ENCODE data around the gene IMPG1. TPM values are rescaled to one million over a fixed set of nuclear protein-coding genes. Genes with fewer than 3 reads are reported as not detected.
A peak's percentile ranks its signal among the peaks of the same experiment; 100 is the strongest.

IMPG1 gene
- 0.09 TPM for total RNA-seq
- 0.07 TPM for polyA plus RNA-seq
- long read RNA-seq, donor 1: 0 reads
- long read RNA-seq, donor 2: 0 reads
- long read RNA-seq, donor 3: 0 reads
- long read RNA-seq, donor 4: 0 reads
- long read RNA-seq, donor 5: 0 reads
- long read RNA-seq, donor 6: 0 reads
- long read RNA-seq, donor 7: 0 reads
- long read RNA-seq, donor 8: 0 reads
- long read RNA-seq, donor 9: 0 reads
- long read RNA-seq, donor 10: 0 reads

GRCh38 chr6:76072562-76072961 lies at the start of gene IMPG1:
Gene IMPG1, minus strand, starts transcription at chr6:76072662. Its CDS starts 174 bp downstream, at chr6:76072488.
- DNase-seq (ENCODE audit: low read depth in 6 of 9, low spot score in 9 of 9): no peak
- Histone ChIP-seq H3K36me3 (ENCODE audit: control insufficient read depth in 2 of 2, insufficient read depth in 2 of 2, low read length in 1 of 2) (no peaks in the 10 kb centered on the region), H3K4me1 (ENCODE audit: control insufficient read depth in 2 of 2, insufficient read depth in 2 of 2, low read length in 2 of 2) (no peaks in the 10 kb centered on the region), H3K9me3 (ENCODE audit: control insufficient read depth in 2 of 2, insufficient read depth in 1 of 2, low read length in 1 of 2) (no peaks in the 10 kb centered on the region), H3K27ac (ENCODE audit: low read depth in 1 of 2, low read length in 1 of 2) (no peak within 1 kb of the TSS), H3K4me3 (ENCODE audit: low read length in 2 of 2) (no peak within 1 kb of the TSS), H3K27me3 (ENCODE audit: control insufficient read depth in 2 of 2, insufficient read depth in 1 of 2, low read length in 1 of 2) (no peaks in the 10 kb centered on the region)

GRCh38 chr6:76120302-76120701 lies 47.8 kb upstream of the IMPG1 start:
- Histone ChIP-seq H3K4me1 (ENCODE audit: control insufficient read depth in 2 of 2, insufficient read depth in 2 of 2, low read length in 2 of 2) (no peaks in the 10 kb centered on the region), H3K4me3 (ENCODE audit: low read length in 2 of 2) (no peak overlapping the region), H3K36me3 (ENCODE audit: control insufficient read depth in 2 of 2, insufficient read depth in 2 of 2, low read length in 1 of 2) (no peaks in the 10 kb centered on the region), H3K27me3 (ENCODE audit: control insufficient read depth in 2 of 2, insufficient read depth in 1 of 2, low read length in 1 of 2) (no peaks in the 10 kb centered on the region), H3K9me3 (ENCODE audit: control insufficient read depth in 2 of 2, insufficient read depth in 1 of 2, low read length in 1 of 2) (peaks cover 0 to 9% of the 10 kb centered on the region in 2 donors), H3K27ac (ENCODE audit: low read depth in 1 of 2, low read length in 1 of 2) (no peak overlapping the region)
- DNase-seq (ENCODE audit: low read depth in 6 of 9, low spot score in 9 of 9): no peak

GRCh38 chr6:76073281-76073680 lies 819 bp upstream of the IMPG1 start:
- no peaks in the 10 kb centered on the region for H3K36me3 ChIP-seq (ENCODE audit: control insufficient read depth in 2 of 2, insufficient read depth in 2 of 2, low read length in 1 of 2)
- H3K4me1 ChIP-seq (ENCODE audit: control insufficient read depth in 2 of 2, insufficient read depth in 2 of 2, low read length in 2 of 2): no peaks in the 10 kb centered on the region
- no peak for DNase-seq (ENCODE audit: low read depth in 6 of 9, low spot score in 9 of 9)
- H3K4me3 ChIP-seq (ENCODE audit: low read length in 2 of 2): no peak overlapping the region
- H3K9me3 ChIP-seq (ENCODE audit: control insufficient read depth in 2 of 2, insufficient read depth in 1 of 2, low read length in 1 of 2): no peaks in the 10 kb centered on the region
- no peak overlapping the region for H3K27ac ChIP-seq (ENCODE audit: low read depth in 1 of 2, low read length in 1 of 2)
- H3K27me3 ChIP-seq (ENCODE audit: control insufficient read depth in 2 of 2, insufficient read depth in 1 of 2, low read length in 1 of 2): no peaks in the 10 kb centered on the region

- no peak for DNase-seq (ENCODE audit: low read depth in 6 of 9, low spot score in 9 of 9)
- no peaks in the 10 kb centered on the region for H3K36me3 ChIP-seq (ENCODE audit: control insufficient read depth in 2 of 2, insufficient read depth in 2 of 2, low read length in 1 of 2)
- H3K9me3 ChIP-seq (ENCODE audit: control insufficient read depth in 2 of 2, insufficient read depth in 1 of 2, low read length in 1 of 2): peaks cover 0 to 1% of the 10 kb centered on the region in 2 donors
- H3K27ac ChIP-seq (ENCODE audit: low read depth in 1 of 2, low read length in 1 of 2): no peak overlapping the region
- H3K4me1 ChIP-seq (ENCODE audit: control insufficient read depth in 2 of 2, insufficient read depth in 2 of 2, low read length in 2 of 2): no peaks in the 10 kb centered on the region
- H3K4me3 ChIP-seq (ENCODE audit: low read length in 2 of 2): no peak overlapping the region
- 98% methylated on average over 1 of the region's 1 CpG for WGBS
- no peaks in the 10 kb centered on the region for H3K27me3 ChIP-seq (ENCODE audit: control insufficient read depth in 2 of 2, insufficient read depth in 1 of 2, low read length in 1 of 2)
Measured at GRCh38 chr6:76057469-76057868, 15.0 kb downstream of the IMPG1 start.

GRCh38 chr6:76052314-76052713 lies 20.1 kb downstream of the IMPG1 start:
- Histone ChIP-seq H3K36me3 (ENCODE audit: control insufficient read depth in 2 of 2, insufficient read depth in 2 of 2, low read length in 1 of 2) (no peaks in the 10 kb centered on the region), H3K27me3 (ENCODE audit: control insufficient read depth in 2 of 2, insufficient read depth in 1 of 2, low read length in 1 of 2) (no peaks in the 10 kb centered on the region), H3K9me3 (ENCODE audit: control insufficient read depth in 2 of 2, insufficient read depth in 1 of 2, low read length in 1 of 2) (peaks cover 0 to 2% of the 10 kb centered on the region in 2 donors), H3K27ac (ENCODE audit: low read depth in 1 of 2, low read length in 1 of 2) (no peak overlapping the region), H3K4me1 (ENCODE audit: control insufficient read depth in 2 of 2, insufficient read depth in 2 of 2, low read length in 2 of 2) (no peaks in the 10 kb centered on the region), H3K4me3 (ENCODE audit: low read length in 2 of 2) (no peak overlapping the region)
- no peak for DNase-seq (ENCODE audit: low read depth in 6 of 9, low spot score in 9 of 9)
- WGBS: 80% methylated on average over 3 of the region's 3 CpGs

GRCh38 chr6:76043690-76044089 lies 28.8 kb downstream of the IMPG1 start:
- 87% methylated on average over 2 of the region's 2 CpGs for WGBS
- no peak overlapping the region for H3K4me3 ChIP-seq (ENCODE audit: low read length in 2 of 2)
- no peak for DNase-seq (ENCODE audit: low read depth in 6 of 9, low spot score in 9 of 9)
- H3K27ac ChIP-seq (ENCODE audit: low read depth in 1 of 2, low read length in 1 of 2): no peak overlapping the region
- no peaks in the 10 kb centered on the region for H3K36me3 ChIP-seq (ENCODE audit: control insufficient read depth in 2 of 2, insufficient read depth in 2 of 2, low read length in 1 of 2)
- no peaks in the 10 kb centered on the region for H3K4me1 ChIP-seq (ENCODE audit: control insufficient read depth in 2 of 2, insufficient read depth in 2 of 2, low read length in 2 of 2)
- H3K9me3 ChIP-seq (ENCODE audit: control insufficient read depth in 2 of 2, insufficient read depth in 1 of 2, low read length in 1 of 2): peaks cover 0 to 4% of the 10 kb centered on the region in 2 donors
- H3K27me3 ChIP-seq (ENCODE audit: control insufficient read depth in 2 of 2, insufficient read depth in 1 of 2, low read length in 1 of 2): no peaks in the 10 kb centered on the region

- DNase-seq (ENCODE audit: low read depth in 6 of 9, low spot score in 9 of 9): no peak
- no peaks in the 10 kb centered on the region for H3K36me3 ChIP-seq (ENCODE audit: control insufficient read depth in 2 of 2, insufficient read depth in 2 of 2, low read length in 1 of 2)
- no peaks in the 10 kb centered on the region for H3K27me3 ChIP-seq (ENCODE audit: control insufficient read depth in 2 of 2, insufficient read depth in 1 of 2, low read length in 1 of 2)
- WGBS: 58% methylated on average over 1 of the region's 1 CpG
- H3K9me3 ChIP-seq (ENCODE audit: control insufficient read depth in 2 of 2, insufficient read depth in 1 of 2, low read length in 1 of 2): peaks cover 0 to 1% of the 10 kb centered on the region in 2 donors
- H3K4me3 ChIP-seq (ENCODE audit: low read length in 2 of 2): no peak overlapping the region
- H3K27ac ChIP-seq (ENCODE audit: low read depth in 1 of 2, low read length in 1 of 2): no peak overlapping the region
- no peaks in the 10 kb centered on the region for H3K4me1 ChIP-seq (ENCODE audit: control insufficient read depth in 2 of 2, insufficient read depth in 2 of 2, low read length in 2 of 2)
Measured at GRCh38 chr6:76035713-76036112, 36.7 kb downstream of the IMPG1 start.

- Histone ChIP-seq H3K27me3 (ENCODE audit: control insufficient read depth in 2 of 2, insufficient read depth in 1 of 2, low read length in 1 of 2) (no peaks in the 10 kb centered on the region), H3K36me3 (ENCODE audit: control insufficient read depth in 2 of 2, insufficient read depth in 2 of 2, low read length in 1 of 2) (no peaks in the 10 kb centered on the region), H3K9me3 (ENCODE audit: control insufficient read depth in 2 of 2, insufficient read depth in 1 of 2, low read length in 1 of 2) (peaks cover 0 to 17% of the 10 kb centered on the region in 2 donors), H3K4me1 (ENCODE audit: control insufficient read depth in 2 of 2, insufficient read depth in 2 of 2, low read length in 2 of 2) (no peaks in the 10 kb centered on the region), H3K27ac (ENCODE audit: low read depth in 1 of 2, low read length in 1 of 2) (no peak overlapping the region), H3K4me3 (ENCODE audit: low read length in 2 of 2) (no peak overlapping the region)
- WGBS: 87% methylated on average over 6 of the region's 6 CpGs
- DNase-seq (ENCODE audit: low read depth in 6 of 9, low spot score in 9 of 9): peak in 1 of 9 donors; percentile 13
Measured at GRCh38 chr6:76026101-76026500, 46.4 kb downstream of the IMPG1 start.

GRCh38 chr6:76014626-76015530 lies 57.6 kb downstream of the IMPG1 start:
- Histone ChIP-seq H3K36me3 (ENCODE audit: control insufficient read depth in 2 of 2, insufficient read depth in 2 of 2, low read length in 1 of 2) (no peaks in the 10 kb centered on the region), H3K4me3 (ENCODE audit: low read length in 2 of 2) (no peak overlapping the region), H3K27ac (ENCODE audit: low read depth in 1 of 2, low read length in 1 of 2) (no peak overlapping the region), H3K27me3 (ENCODE audit: control insufficient read depth in 2 of 2, insufficient read depth in 1 of 2, low read length in 1 of 2) (no peaks in the 10 kb centered on the region), H3K4me1 (ENCODE audit: control insufficient read depth in 2 of 2, insufficient read depth in 2 of 2, low read length in 2 of 2) (no peaks in the 10 kb centered on the region), H3K9me3 (ENCODE audit: control insufficient read depth in 2 of 2, insufficient read depth in 1 of 2, low read length in 1 of 2) (peaks cover 1 to 12% of the 10 kb centered on the region in 2 donors)
- WGBS: 90% methylated on average over 6 of the region's 6 CpGs
- no peak for DNase-seq (ENCODE audit: low read depth in 6 of 9, low spot score in 9 of 9)

Measured in thymus (tissue), 14 donors.